SJSA1 (cell line): ENCODE results near the gene OOSP4A. TPM values are rescaled to one million over a fixed set of nuclear protein-coding genes. Genes with fewer than 3 reads are reported as not detected.

Source experiments
- DNase-seq, 2 experiments: peaks; one replicate each; pipeline ENCODE4 v3.0.0-alpha.2; 2015 to 2020; ENCODE audit warnings: low spot score in 2 of 2, low read depth in 1 of 2
- H3K27ac ChIP-seq: fragments of 250-450 bp; sonication (Bioruptor Pico); 2 replicates; pipeline ENCODE4 v1.5.1; 2020; ENCODE audit warnings: mild to moderate bottlenecking, moderate library complexity
- H3K27me3 ChIP-seq: fragments of 250-450 bp; sonication (Bioruptor Pico); replicated peaks from 2 replicates; pipeline ENCODE4 v1.5.1; 2020; ENCODE audit warnings: mild to moderate bottlenecking, moderate library complexity
- H3K36me3 ChIP-seq: fragments of 250-450 bp; sonication (Bioruptor Pico); 2 replicates; pipeline ENCODE4 v1.5.1; 2020; ENCODE audit warnings: mild to moderate bottlenecking
- H3K4me1 ChIP-seq: fragments of 250-450 bp; sonication (Bioruptor Pico); replicated peaks from 2 replicates; pipeline ENCODE4 v1.6.1; 2021; ENCODE audit warnings: mild to moderate bottlenecking
- H3K4me3 ChIP-seq: fragments of 250-450 bp; sonication (Bioruptor Pico); 2 replicates; pipeline ENCODE4 v1.5.1; 2020; ENCODE audit warnings: mild to moderate bottlenecking
- H3K9me3 ChIP-seq: fragments of 250-450 bp; sonication (Bioruptor Pico); replicated peaks from 2 replicates; pipeline ENCODE4 v1.5.1; 2020; ENCODE audit warnings: mild to moderate bottlenecking
- total RNA-seq: library from RNA; depleted of rRNA; stranded (reverse); fragments of >200 nt; shearing (Covaris generic); gene quantifications from 2 replicates; pipeline ENCODE4 v1.2.3, GENCODE V29; 2014; rRNA removed

The OOSP4A gene
- total RNA-seq, 1 experiment from 2014 or later = not detected

- DNase-seq = no peak
These were observed 34.0 kb downstream of the OOSP4A start for GRCh38 chr11:59997800-59998199.

GRCh38 chr11:59999691-60000090 is 35.9 kb downstream of the OOSP4A start:
- Histone ChIP-seq H3K4me1 (0 out of 2 replicates have a peak, but pooled peaks cover 3% of the 10 kb centered on the region), H3K27me3 (no peaks in the 10 kb centered on the region; the same call in 1 of the 2 replicates), H3K4me3 (no peak overlapping the region), H3K27ac (no peak overlapping the region), H3K9me3 (no peaks in the 10 kb centered on the region), H3K36me3 (no peaks in the 10 kb centered on the region)
- DNase-seq = no peak

More at GRCh38 chr11:59997800-59998199, 34.0 kb downstream of the OOSP4A start:
- no peak overlapping the region for H3K4me3 ChIP-seq
- no peaks in the 10 kb centered on the region for H3K9me3 ChIP-seq
- no peak overlapping the region for H3K27ac ChIP-seq
- no peaks in the 10 kb centered on the region for H3K36me3 ChIP-seq
- no peaks in the 10 kb centered on the region for H3K27me3 ChIP-seq
- 0 out of 2 replicates have a peak, but pooled peaks cover 3% of the 10 kb centered on the region for H3K4me1 ChIP-seq

GRCh38 chr11:60003729-60004128 is 39.9 kb downstream of the OOSP4A start:
- H3K36me3 ChIP-seq = no peaks in the 10 kb centered on the region
- no peaks in the 10 kb centered on the region for H3K4me1 ChIP-seq
- H3K9me3 ChIP-seq = no peaks in the 10 kb centered on the region
- no peak overlapping the region for H3K27ac ChIP-seq
- no peaks in the 10 kb centered on the region; the same call in 1 of the 2 replicates for H3K27me3 ChIP-seq
- no peak for DNase-seq
- H3K4me3 ChIP-seq = no peak overlapping the region

- H3K4me1 ChIP-seq = no peaks in the 10 kb centered on the region
- no peak for DNase-seq
- no peak overlapping the region for H3K27ac ChIP-seq
- H3K4me3 ChIP-seq = no peak overlapping the region
- no peaks in the 10 kb centered on the region; the same call in 1 of the 2 replicates for H3K27me3 ChIP-seq
- H3K36me3 ChIP-seq = no peaks in the 10 kb centered on the region
- no peaks in the 10 kb centered on the region for H3K9me3 ChIP-seq
These were observed 41.5 kb downstream of the OOSP4A start for GRCh38 chr11:60005360-60005759.

- Histone ChIP-seq H3K27me3 (peaks cover 15% of the 10 kb centered on the region), H3K4me3 (no peak within 1 kb of the TSS), H3K27ac (no peak within 1 kb of the TSS), H3K36me3 (no peaks in the 10 kb centered on the region), H3K4me1 (no peaks in the 10 kb centered on the region), H3K9me3 (no peaks in the 10 kb centered on the region)
- DNase-seq = no peak
These were observed 53.0 kb downstream of the OOSP4A start, which contains the start of gene OOSP4B for GRCh38 chr11:60016881-60017280. OOSP4B (plus strand) TSS chr11:60017181.

GRCh38 chr11:60018058-60018457 is 54.2 kb downstream of the OOSP4A start:
- H3K27me3 ChIP-seq = peaks cover 15% of the 10 kb centered on the region
- no peaks in the 10 kb centered on the region for H3K36me3 ChIP-seq
- DNase-seq = no peak
- no peak overlapping the region for H3K27ac ChIP-seq
- no peaks in the 10 kb centered on the region for H3K4me1 ChIP-seq
- no peak overlapping the region for H3K4me3 ChIP-seq
- no peaks in the 10 kb centered on the region for H3K9me3 ChIP-seq

Other genes with a start within 250 kb of the OOSP4A start
- gene STX3, start 208.7 kb upstream of the OOSP4A start, total RNA-seq = 29.7 and 31.3 TPM in 2 replicates
- gene MRPL16, start 153.3 kb upstream of the OOSP4A start, total RNA-seq = 93.0 and 117 TPM in 2 replicates
- not detected in 2 replicates for gene CBLIF, start 118.5 kb upstream of the OOSP4A start, total RNA-seq
- gene TCN1, start 97.5 kb upstream of the OOSP4A start, total RNA-seq = not detected in 2 replicates
- not detected in 2 replicates for gene OOSP3, start 85.3 kb upstream of the OOSP4A start, total RNA-seq
- not detected in 2 replicates for gene OOSP1, start 25.6 kb upstream of the OOSP4A start, total RNA-seq
- gene OOSP4B, start 53.1 kb downstream of the OOSP4A start, total RNA-seq = not detected in 2 replicates
- gene OOSP2, start 76.4 kb downstream of the OOSP4A start, total RNA-seq = not detected in 2 replicates
- not detected in 2 replicates for gene MS4A3, start 92.6 kb downstream of the OOSP4A start, total RNA-seq
- gene MS4A2, start 124.6 kb downstream of the OOSP4A start, total RNA-seq = not detected in 2 replicates
- gene MS4A6A, start 219.1 kb downstream of the OOSP4A start, total RNA-seq = not detected in 2 replicates